IPS-18c (cell line): ENCODE data around the gene KCNAB2.
"Not testable (repeated sequence)": the region's sequence is repeated elsewhere in the genome, so short reads cannot be mapped to it uniquely, and the experiment has no call there.

Experiments used
- H3K4me3 ChIP-seq: 2 replicates; pipeline ENCODE4 v1.7.0; 2013; ENCODE audit warnings: low read depth, mild to moderate bottlenecking, low read length, moderate library complexity; ENCODE audit not compliant: insufficient read depth
- H3K9me3 ChIP-seq: one replicate; pipeline ENCODE4 v1.6.1; 2013; ENCODE audit warnings: mild to moderate bottlenecking, low read length, moderate library complexity; ENCODE audit not compliant: control insufficient read depth, insufficient read depth

Gene KCNAB2

DNA sequence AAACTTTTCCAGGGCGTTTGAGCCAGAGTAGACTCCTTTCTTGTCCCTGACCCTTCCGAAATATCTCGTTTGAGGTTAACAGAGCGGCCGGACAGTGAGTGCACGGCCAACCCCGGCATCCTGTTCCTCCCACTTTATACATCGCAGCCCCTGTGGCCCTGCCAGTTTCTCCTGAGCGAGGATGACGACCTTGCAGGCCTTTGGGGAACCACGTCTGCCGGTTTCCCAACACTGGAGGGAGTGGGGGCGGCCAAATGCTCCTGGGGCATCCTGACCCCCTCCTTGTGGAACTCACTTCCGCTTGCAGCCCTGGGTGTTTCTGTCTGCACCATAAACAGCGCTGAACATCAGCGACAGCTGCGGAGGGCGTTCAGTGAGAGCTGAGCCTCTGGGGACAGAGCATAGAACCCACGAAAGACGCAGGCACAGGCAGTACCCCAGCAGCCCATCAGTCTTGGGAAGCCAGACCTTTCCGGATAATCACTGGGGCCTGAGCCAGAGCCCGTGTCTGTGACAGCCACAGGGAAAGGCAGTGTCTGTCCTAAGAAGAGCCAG lies 4.8 kb upstream of the KCNAB2 start:
- Histone ChIP-seq H3K4me3 (no peak overlapping the region), H3K9me3 (no peaks in the 10 kb centered on the region)

DNA sequence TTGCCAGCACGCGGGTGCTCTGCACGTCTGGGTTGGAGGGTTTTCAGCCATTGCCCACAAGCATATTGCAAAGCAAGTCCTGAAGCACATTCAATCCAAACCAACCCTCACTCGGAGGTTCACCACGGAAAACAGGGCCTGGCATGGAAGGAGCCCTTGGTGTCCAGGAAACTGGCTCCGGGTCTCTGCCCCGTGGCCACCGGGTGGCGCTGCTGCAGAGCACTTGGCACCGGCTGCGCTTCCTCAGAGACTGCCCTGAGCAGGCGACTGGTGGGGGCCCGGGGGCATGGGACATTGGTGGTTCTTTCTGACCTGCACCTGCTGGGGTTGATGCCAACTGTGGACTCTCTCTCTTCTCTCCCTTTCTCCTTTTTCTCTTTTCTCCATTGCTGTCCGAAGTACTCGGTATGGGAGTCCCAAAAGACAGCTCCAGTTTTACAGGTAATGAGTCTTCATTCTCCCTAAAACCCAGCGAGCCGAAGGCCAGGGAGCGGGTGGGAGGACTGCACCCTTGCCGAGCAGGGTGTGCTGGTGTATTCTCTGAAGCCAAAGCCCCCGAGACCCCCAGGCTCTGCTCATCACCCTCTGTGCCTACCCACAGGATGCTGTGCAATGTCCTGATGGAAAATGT lies 4.1 kb upstream of the KCNAB2 start:
- H3K4me3 ChIP-seq = no peak overlapping the region
- H3K9me3 ChIP-seq = no peaks in the 10 kb centered on the region

DNA sequence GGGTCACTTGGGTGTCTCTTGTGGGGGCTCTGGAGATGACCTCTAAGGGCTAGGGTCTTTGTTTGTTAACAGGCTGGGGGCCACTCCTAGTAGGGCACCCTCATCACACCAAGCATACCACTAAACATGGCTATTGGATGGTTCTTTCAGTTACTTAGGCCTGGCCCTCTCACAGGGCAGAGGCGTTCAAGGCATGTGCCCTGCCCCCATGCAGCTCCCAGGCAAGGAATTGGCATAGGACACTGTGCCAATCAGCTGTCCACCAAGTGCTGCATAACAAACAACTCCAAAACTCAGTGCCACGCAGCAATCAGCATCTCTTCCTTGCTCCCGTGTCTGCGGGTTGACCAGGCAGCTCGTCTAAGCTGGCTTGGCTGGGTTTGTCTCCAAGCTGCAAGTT lies 2.1 kb upstream of the KCNAB2 start:
- Histone ChIP-seq H3K9me3 (no peaks in the 10 kb centered on the region), H3K4me3 (no peak overlapping the region)

DNA sequence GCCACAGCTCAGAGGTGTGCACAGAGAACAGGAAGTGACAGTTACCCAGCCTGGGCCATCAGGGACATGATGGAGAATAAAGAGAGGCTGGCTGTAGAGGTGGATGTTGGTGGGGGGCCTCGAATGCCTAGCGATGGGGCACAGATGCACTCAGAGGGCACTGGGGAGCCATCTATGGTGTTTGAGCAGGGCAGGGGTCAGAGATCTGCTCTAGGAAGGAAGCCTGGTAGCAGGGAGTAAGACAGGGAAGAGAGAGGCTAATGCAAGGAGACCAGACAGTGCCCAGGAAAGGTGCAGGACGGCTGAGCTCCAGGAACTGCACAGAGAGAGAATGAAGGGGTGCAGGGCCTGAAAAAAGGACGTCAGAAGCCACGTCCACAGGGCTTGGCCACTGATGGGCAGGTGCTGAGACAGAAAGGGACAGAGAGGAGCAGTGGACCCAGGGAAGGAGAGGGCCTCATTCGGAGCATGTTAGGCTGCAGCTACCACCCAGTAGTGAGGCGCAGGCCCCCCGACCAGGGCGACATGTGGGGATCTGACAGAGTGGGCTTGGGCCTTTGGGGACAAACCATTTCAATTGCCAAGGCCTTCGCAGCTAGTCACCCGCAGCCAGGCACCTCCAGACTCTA lies 1.1 kb upstream of the KCNAB2 start:
- H3K9me3 ChIP-seq = no peaks in the 10 kb centered on the region
- no peak overlapping the region for H3K4me3 ChIP-seq

DNA sequence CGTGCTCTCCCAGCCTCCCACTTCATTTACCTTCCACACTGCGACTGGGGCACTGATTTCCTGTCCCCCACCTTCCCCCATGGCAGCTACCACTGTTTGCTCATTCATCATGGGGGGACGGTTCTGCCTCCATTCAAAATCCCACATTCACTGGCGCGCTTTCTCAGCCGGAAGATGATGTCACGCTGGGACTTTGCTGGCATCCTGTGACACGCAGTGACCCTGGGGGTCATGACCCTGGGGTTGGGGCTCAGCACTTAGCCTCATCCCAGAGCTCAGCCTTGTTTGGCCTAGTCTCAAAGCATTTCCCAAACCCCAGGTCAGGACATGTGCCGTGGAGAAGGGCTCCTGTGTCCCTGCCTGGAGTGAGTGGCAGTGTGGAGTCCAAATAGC lies 582 bp upstream of the KCNAB2 start:
- Histone ChIP-seq H3K9me3 (no peaks in the 10 kb centered on the region), H3K4me3 (no peak overlapping the region)

DNA sequence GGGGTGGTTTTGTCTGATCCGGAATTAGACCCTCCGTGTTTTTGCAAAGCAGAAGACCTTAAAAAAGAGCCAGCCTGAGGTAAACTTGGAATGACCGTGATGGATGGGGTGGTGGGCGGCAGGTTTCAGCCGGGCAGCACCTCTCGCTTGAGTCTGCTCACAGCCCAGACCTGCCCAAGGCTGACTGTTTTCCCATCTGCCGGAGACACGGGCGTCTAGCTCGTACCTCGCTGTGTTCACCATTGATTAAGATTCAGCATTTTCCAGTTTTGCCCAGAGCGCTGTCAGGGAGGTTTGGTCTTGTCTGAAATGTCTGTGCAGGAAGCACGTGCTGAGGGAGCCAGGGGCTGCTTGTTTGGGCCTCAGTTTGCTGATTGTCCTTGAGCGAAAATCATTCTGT lies 591 bp downstream of the KCNAB2 start:
- Histone ChIP-seq H3K9me3 (no peaks in the 10 kb centered on the region), H3K4me3 (no peak overlapping the region)

DNA sequence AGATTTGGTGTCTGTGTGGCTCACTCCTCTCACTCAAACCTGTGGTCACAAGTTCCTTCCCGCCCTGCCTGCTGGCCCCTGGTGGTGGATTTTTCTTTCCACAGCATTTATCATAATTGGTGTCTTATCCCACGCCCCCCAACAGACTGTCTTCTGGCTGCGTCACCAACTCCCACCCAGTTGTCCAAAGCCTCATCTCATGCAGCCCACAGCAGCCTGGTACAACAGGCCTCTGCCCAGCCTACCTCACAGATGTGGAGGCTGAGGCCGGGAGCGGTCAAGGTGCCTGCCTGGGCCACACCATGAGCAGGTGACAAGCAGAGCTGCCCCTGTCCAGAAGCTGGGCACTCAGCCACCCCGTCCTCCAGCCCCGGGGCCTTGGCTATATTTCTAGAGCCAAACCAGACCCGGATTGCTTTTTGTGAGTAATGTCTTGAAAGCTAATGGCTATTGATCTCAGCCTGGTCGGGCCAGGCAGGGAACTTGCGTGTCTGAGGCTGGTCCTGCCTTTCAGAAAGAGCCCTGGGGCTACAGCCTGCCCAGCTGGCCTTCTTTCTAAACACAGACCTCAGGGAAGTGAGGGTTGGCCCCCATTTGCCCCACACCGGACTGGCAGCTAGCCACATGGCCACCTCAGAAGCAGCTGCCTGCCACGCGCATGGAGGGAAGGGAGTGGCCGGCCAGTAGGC lies 2.6 kb downstream of the KCNAB2 start:
- no peak overlapping the region for H3K4me3 ChIP-seq
- no peaks in the 10 kb centered on the region for H3K9me3 ChIP-seq

DNA sequence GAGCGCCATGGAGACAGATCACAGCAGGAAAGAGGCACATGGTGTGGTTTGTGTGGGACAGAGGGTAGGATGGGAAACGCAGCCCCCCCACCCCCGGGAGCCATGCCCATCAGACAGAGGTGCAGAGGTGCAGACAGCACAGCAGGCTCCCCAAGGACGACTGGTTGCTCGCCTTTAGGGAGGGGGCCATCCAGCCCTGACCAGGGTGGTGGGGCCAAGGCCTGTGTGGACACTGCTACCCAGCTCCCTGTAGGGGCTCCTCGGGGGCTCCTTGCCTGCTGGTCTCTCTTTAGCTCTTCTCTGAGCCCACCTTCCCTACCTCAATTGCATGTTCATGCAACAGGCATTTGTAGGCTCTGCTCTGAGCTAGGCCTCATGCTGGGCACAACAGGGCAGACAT lies 3.7 kb downstream of the KCNAB2 start:
- no peaks in the 10 kb centered on the region for H3K9me3 ChIP-seq
- H3K4me3 ChIP-seq = no peak overlapping the region

DNA sequence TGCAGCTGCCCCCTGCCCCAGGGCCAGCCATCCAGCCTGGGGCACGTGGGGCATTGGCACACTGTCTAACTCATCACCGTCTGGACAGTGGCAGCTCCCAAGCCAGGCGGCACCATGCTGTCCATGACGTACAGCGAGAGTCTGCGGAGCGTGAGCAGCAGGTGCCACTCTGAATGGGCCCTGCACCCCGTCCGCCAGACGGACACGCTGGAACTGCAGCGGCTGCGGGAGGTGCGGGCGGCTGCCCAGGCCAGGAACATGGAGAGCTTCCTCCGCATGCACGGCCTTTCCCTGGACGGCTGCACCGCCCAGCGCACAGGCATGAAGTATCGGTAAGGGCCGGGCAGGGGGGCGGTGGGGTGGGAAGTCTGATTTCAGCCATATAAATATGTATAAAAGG lies 5.7 kb downstream of the KCNAB2 start:
- Histone ChIP-seq H3K4me3 (no peak overlapping the region), H3K9me3 (no peaks in the 10 kb centered on the region)

DNA sequence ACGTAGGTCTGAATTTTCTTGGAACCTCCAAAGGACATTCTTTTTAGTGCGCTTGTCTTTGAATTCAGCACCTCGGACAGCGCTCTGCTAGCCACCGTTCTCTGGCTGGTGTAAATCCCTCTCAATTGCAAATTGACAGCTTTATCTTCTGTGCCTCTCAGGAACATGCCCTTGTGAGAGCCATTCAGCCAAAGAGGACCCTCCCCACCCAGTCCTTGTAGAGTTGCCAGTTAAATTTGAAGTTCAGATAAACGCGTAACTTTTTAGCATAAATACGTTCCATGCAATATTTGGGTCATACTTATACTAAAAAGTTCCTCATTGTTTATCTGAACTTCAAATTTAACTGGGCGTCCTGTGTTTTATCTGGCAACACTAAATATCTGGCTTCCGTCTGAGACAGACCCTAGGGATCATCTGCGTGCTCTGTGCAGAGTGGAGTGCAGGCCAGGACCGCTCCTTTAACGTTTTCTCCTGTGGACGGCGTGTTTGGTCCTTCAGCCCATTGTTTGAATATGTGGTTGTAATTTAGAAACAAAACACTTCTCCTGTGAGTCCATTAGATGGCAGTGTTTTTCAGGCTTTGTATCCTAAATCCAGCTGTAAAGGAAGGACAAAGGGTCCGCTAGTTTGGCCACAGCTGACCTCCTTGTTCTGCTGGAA lies 7.0 kb downstream of the KCNAB2 start:
- no peak overlapping the region for H3K4me3 ChIP-seq
- no peaks in the 10 kb centered on the region for H3K9me3 ChIP-seq

DNA sequence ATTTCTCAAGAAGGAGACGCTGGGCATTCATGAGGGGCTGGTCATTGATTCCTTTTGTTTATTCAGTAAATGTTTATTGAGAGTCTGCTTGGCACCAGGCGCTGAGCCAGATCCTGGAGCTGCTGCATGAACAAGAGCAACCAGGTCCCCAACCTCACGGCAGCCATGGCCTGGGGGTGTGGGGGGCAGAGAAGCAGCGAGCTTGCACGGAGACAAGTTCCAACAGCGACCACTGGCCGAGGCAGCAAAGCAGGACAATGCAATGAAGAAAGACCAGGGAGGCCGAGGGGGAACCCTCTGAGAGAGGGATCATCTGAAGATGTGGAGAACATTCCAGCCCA lies 7.5 kb downstream of the KCNAB2 start:
- Histone ChIP-seq H3K4me3 (no peak overlapping the region), H3K9me3 (no peaks in the 10 kb centered on the region)

DNA sequence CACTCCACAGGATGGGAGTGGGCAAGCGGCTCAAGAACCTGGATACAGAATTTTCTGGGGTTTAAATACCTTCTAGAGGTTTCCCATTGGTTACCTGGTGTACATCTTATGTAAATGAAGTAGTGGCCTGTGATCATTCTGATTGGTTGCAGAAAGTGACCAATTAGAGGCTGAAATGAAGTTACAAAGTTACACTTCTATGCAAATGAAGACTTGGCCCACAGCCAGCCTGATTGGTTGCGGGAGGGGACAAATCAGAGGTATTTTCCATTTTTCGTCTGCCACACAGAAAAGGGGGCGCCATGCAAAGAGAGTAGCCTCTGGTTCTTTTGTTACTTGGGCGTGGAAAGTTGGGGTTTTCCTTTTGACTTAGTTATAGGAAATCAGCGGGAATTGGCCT lies 8.9 kb downstream of the KCNAB2 start:
- no peak overlapping the region for H3K4me3 ChIP-seq
- H3K9me3 ChIP-seq = no peaks in the 10 kb centered on the region

DNA sequence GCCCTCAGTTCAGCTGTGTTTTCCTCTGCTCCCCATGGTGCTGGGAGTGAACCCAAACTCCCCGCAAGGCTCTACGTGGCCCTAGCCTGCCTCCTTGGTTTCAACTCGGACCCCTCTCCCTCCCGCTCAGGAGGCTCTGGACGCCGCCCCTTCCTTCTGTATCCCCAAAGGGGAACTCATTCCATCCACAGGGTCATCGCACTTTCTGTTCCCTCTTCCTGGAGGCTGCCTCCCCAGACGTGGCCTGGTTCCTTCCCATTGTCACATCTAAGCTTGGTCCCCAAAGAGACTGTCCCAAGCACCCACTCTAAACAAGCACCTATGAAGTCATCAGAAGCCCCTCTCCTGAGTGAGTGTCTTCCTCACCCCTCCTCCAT lies 10.9 kb downstream of the KCNAB2 start:
- Histone ChIP-seq H3K9me3 (no peaks in the 10 kb centered on the region), H3K4me3 (no peak overlapping the region)

DNA sequence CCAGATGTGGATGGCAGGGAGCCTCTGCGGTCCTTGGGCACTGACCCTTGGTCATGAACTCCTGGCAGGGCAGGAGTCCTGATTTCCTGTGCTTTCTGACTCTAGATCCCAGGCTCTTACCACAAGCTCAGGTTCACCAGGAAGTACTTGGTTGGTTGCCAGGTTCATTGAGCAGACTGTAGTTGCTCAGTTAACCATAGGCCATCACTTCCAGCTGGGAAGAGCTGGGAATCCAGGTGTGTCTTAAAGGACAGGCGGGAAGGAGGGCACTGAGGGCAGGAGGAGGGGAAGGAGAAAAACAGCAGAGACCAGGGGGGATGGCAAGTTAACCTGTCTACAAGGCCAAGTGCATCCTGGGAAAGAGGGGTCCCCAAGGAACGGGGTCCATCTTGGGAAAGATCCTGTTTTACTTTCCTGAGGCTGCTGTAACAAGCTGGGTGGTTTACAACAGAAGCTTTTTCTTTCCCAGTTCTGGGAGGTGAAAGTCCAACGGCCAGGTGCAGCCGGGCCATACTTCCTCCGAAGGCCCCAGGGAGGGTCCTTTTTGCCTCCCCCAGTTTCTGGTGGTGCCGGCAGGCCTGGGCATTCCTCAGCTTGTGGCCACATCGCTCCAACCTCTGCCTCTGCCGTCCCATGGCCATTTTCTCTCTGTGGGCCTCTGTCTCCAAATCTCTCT lies 11.6 kb downstream of the KCNAB2 start:
- no peak overlapping the region for H3K4me3 ChIP-seq
- H3K9me3 ChIP-seq = no peaks in the 10 kb centered on the region

DNA sequence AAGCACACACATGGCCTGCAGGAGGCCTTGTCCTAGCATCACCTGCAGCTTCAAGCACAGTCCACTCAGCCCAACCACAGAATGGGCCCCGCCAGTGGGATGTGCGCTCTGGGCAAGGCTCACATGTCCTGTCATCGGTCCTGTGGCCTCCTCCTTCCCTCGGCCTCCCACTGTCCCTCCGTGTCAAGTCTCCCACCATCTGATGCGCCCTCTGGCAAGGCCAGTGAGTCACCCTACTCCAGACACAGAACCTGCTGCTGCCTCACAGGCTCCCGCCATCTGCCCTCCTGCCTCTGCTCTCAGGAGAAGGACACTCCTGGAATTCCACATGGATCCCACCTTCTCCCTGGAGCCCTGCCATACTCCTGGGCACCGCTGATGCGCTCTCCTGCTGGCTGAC lies 14.2 kb downstream of the KCNAB2 start:
- H3K4me3 ChIP-seq = no peak overlapping the region
- no peaks in the 10 kb centered on the region for H3K9me3 ChIP-seq

DNA sequence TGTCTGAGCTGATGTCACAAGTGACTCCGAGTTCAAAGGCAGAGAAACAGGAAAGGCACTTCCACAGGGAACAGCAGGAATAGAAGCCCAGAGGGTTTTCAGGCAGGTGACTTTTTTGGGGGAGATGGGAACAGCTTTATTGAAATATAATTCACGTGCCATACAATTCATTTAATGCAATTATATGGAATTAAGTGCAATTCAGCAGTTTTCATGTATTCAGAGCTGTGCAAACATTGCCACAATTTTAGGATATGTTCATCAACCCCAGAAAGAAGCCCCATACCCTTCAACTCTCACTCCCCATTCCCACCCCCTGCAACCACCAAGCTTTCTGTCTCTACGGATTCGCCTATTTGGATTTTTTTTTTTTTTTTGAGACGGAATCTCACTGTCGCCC lies 17.0 kb downstream of the KCNAB2 start:
- no peak overlapping the region for H3K4me3 ChIP-seq

DNA sequence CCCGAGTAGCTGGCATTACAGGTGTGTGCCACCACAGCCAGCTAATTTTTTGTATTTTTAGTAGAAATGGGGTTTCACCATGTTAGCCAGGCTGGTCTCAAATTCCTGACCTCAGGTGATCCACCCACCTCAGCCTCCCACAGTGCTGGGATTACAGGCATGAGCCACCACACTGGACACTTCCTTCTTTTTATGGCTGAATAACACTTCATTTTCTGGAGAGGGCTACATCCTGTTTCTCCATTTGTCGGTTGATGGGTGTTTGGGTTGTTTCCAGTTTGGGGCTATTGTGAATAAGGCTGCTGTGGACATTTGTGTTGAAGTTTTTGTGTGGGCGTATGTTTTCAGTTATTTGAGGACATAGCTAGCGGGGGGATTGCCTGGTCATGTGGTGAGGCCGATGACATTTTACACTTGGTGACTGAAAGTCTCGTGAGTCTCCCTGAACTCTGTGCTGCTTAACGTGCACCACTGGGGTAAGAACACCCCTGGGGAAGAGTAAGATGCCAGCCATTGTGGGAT lies 17.9 kb downstream of the KCNAB2 start:
- not testable (repeated sequence) for H3K9me3 ChIP-seq, H3K4me3 ChIP-seq

More for the DNA sequence above, 17.0 kb downstream of the KCNAB2 start:
- no peaks in the 10 kb centered on the region for H3K9me3 ChIP-seq
